HepG2 (cell line): Measurements from ENCODE around the gene CCND1. TPM values are rescaled to one million over a fixed set of nuclear protein-coding genes. Genes with fewer than 3 reads are reported as not detected.
A peak's percentile ranks its signal among the peaks of the same experiment; 100 is the strongest.

Source experiments
- ARID3A ChIP-seq: IDR thresholded peaks from 2 replicates; pipeline ENCODE4 v1.6.1; 2012; ENCODE audit warnings: low read depth, low read length, improper control_type of control experiment
- CSRNP2 ChIP-seq: sonication (generic); formaldehyde crosslinking; conservative IDR thresholded peaks from 2 replicates; pipeline ENCODE4 v1.8.0; 2022; ENCODE audit warnings: low read depth, missing genetic modification reagents
- FOXK1 ChIP-seq: sonication (generic); formaldehyde crosslinking; IDR thresholded peaks from 2 replicates; pipeline ENCODE4 v1.4.0; 2020; ENCODE audit warnings: low read depth, missing genetic modification reagents, borderline replicate concordance
- FOXO1 ChIP-seq: sonication (generic); formaldehyde crosslinking; IDR thresholded peaks from 2 replicates; pipeline ENCODE4 v1.4.0; 2020; ENCODE audit warnings: missing genetic modification reagents
- MTERF4 ChIP-seq: sonication (generic); formaldehyde crosslinking; IDR thresholded peaks from 2 replicates; pipeline ENCODE4 v1.8.0; 2023; ENCODE audit warnings: mild to moderate bottlenecking, missing genetic modification reagents
- PPARG ChIP-seq: conservative IDR thresholded peaks from 2 replicates; pipeline ENCODE4 v1.6.1; 2016; ENCODE audit warnings: missing biosample characterization, missing genetic modification reagents
- SETDB1 ChIP-seq: sonication (generic); formaldehyde crosslinking; IDR thresholded peaks from 2 replicates; pipeline ENCODE4 v1.5.1; 2020; ENCODE audit warnings: missing genetic modification reagents, mild to moderate bottlenecking, borderline replicate concordance
- TEAD3 ChIP-seq: optimal IDR thresholded peaks from 2 replicates; pipeline ENCODE3; 2016; ENCODE audit warnings: borderline replicate concordance
- YEATS2 ChIP-seq: sonication (generic); formaldehyde crosslinking; IDR thresholded peaks from 2 replicates; pipeline ENCODE4 v1.4.0; 2020; ENCODE audit warnings: missing genetic modification reagents, borderline replicate concordance
- ZKSCAN8 ChIP-seq: IDR thresholded peaks from 2 replicates; pipeline ENCODE4 v1.6.1; 2016; ENCODE audit warnings: borderline replicate concordance, missing genetic modification reagents, missing compliant biosample characterization
- ZNF446 ChIP-seq: sonication (generic); formaldehyde crosslinking; IDR thresholded peaks from 2 replicates; pipeline ENCODE4 v1.5.0; 2020; ENCODE audit warnings: mild to moderate bottlenecking, missing genetic modification reagents
- ZNF557 ChIP-seq: sonication (generic); formaldehyde crosslinking; IDR thresholded peaks from 2 replicates; pipeline ENCODE4 v1.4.0; 2020; ENCODE audit warnings: missing genetic modification reagents
- ZNF564 ChIP-seq: sonication (generic); formaldehyde crosslinking; IDR thresholded peaks from 2 replicates; pipeline ENCODE4 v1.8.1; 2023; ENCODE audit warnings: mild to moderate bottlenecking, missing genetic modification reagents
- ZNF614 ChIP-seq: IDR thresholded peaks from 2 replicates; pipeline ENCODE4 v1.6.1; 2018; ENCODE audit warnings: missing biosample characterization, missing genetic modification reagents, inconsistent platforms, borderline replicate concordance
- ZNF703 ChIP-seq: sonication (generic); formaldehyde crosslinking; IDR thresholded peaks from 2 replicates; pipeline ENCODE4 v1.5.1; 2020; ENCODE audit warnings: missing genetic modification reagents, mild to moderate bottlenecking, moderate library complexity, borderline replicate concordance
- ZNF766 ChIP-seq: sonication (generic); formaldehyde crosslinking; IDR thresholded peaks from 2 replicates; pipeline ENCODE4 v1.5.0; 2020; ENCODE audit warnings: missing genetic modification reagents, borderline replicate concordance
- ZNF878 ChIP-seq: sonication (generic); formaldehyde crosslinking; IDR thresholded peaks from 2 replicates; pipeline ENCODE4 v1.8.1; 2023; ENCODE audit warnings: mild to moderate bottlenecking, missing genetic modification reagents, moderate library complexity
- ZZZ3 ChIP-seq: sonication (generic); formaldehyde crosslinking; IDR thresholded peaks from 2 replicates; pipeline ENCODE4 v1.4.0; 2020; ENCODE audit warnings: missing genetic modification reagents, mild to moderate bottlenecking, borderline replicate concordance
- polyA plus RNA-seq, 8 experiments: library from polyadenylated mRNA; depleted of rRNA in 3 of 8; stranded (reverse) in 7 of 8; unstranded in 1 of 8; fragments of >200 nt; fragmentation: Illumina TruSeq in 4 of 8; extraction: Trizol in 4 of 8; gene quantifications; 2 replicates each; pipeline versions ENCODE4 v1.2.1 to v1.2.3, GENCODE V29; 2011 to 2016; ENCODE audit warnings: low read depth in 4 of 8, missing spikeins in 1 of 8, mixed read lengths in 1 of 8; ENCODE audit not compliant: insufficient read depth in 1 of 8
- total RNA-seq, 5 experiments: library from RNA; depleted of rRNA; stranded (reverse); fragments of >200 nt; fragmentation: Illumina TruSeq; extraction: Trizol; gene quantifications; 2 replicates each; pipeline ENCODE4 v1.2.3, GENCODE V29; 2016; ENCODE audit warnings: low read depth in 1 of 5
- TF ChIP-seq, protein P1 (sequence below): sonication (generic); formaldehyde crosslinking; IDR thresholded peaks from 2 replicates; pipeline ENCODE4 v1.4.0; 2020; ENCODE audit warnings: missing genetic modification reagents
- TF ChIP-seq, protein P2 (sequence below): IDR thresholded peaks from 2 replicates; pipeline ENCODE4 v1.6.1; 2016; ENCODE audit warnings: control low read depth
- TF ChIP-seq, protein P3 (sequence below): sonication (generic); formaldehyde crosslinking; conservative IDR thresholded peaks from 2 replicates; pipeline ENCODE4 v1.4.0; 2020; ENCODE audit warnings: missing genetic modification reagents

Gene CCND1
- total and polyA plus RNA-seq, 2 of the 13 experiments (the other 11 are each of a cell fraction or from before 2014, with no cell fraction given) = 107 to 136 TPM

DNA sequence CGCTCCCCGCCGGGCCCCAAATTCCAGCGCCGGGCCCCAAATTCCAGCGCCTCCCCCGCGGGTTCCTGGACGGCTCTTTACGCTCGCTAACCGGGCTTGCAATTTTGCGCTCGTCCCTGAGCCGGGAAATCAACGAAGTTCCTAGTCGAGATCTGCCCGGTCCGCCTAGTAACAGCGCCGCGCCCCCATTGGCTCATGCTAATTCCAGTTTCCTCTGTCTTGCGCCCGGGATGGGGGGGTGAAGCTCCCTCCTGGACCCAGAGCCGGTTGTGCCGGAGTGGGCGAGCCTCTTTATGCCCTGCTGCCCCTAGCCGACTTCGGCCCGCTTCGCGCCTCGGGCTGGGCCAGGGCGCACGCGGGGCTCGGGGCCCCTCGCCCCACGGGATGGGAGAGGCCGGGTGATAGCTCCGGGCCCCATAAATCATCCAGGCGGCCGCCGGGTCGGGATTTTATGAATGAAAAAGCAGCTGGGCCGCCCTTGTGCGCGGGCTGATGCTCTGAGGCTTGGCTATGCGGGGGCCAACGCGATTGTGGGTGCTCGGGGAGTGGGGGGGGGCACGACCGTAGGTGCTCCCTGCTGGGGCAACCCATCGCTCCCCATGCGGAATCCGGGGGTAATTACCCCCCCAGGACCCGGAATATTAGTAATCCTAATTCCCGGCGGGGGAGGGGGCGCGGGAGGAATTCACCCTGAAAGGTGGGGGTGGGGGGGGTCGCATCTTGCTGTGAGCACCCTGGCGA lies 1.8 kb upstream of the CCND1 start (continued):
- TF ChIP-seq MTERF4 (CRISPR knock-in tag) (peak; percentile 50; the same call in 1 of the 2 replicates), SETDB1 (CRISPR knock-in tag) (no peak), FOXO1 (no peak), ZNF766 (CRISPR knock-in tag) (0 out of 2 replicates have a peak, but pooled peaks have one; percentile 23), ZNF557 (CRISPR knock-in tag) (no peak), PPARG (no peak), ZNF703 (CRISPR knock-in tag) (no peak), YEATS2 (no peak), ZNF878 (CRISPR knock-in tag) (no peak), ZNF614 (no peak), ZNF564 (CRISPR knock-in tag) (no peak; the same call in 1 of the 2 replicates), CSRNP2 (no peak), ZZZ3 (CRISPR knock-in tag) (no peak), FOXK1 (CRISPR knock-in tag) (no peak), ZNF446 (CRISPR knock-in tag) (no peak), TEAD3 (peak; percentile 35), ARID3A (no peak), ZKSCAN8 (CRISPR knock-in tag) (no peak)
- TF ChIP-seq, protein P1, sequence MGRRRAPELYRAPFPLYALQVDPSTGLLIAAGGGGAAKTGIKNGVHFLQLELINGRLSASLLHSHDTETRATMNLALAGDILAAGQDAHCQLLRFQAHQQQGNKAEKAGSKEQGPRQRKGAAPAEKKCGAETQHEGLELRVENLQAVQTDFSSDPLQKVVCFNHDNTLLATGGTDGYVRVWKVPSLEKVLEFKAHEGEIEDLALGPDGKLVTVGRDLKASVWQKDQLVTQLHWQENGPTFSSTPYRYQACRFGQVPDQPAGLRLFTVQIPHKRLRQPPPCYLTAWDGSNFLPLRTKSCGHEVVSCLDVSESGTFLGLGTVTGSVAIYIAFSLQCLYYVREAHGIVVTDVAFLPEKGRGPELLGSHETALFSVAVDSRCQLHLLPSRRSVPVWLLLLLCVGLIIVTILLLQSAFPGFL (CRISPR knock-in tag) = no peak
- TF ChIP-seq, protein P2, sequence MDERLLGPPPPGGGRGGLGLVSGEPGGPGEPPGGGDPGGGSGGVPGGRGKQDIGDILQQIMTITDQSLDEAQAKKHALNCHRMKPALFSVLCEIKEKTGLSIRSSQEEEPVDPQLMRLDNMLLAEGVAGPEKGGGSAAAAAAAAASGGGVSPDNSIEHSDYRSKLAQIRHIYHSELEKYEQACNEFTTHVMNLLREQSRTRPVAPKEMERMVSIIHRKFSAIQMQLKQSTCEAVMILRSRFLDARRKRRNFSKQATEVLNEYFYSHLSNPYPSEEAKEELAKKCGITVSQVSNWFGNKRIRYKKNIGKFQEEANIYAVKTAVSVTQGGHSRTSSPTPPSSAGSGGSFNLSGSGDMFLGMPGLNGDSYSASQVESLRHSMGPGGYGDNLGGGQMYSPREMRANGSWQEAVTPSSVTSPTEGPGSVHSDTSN (CRISPR knock-in tag) = no peak
- TF ChIP-seq, protein P3, sequence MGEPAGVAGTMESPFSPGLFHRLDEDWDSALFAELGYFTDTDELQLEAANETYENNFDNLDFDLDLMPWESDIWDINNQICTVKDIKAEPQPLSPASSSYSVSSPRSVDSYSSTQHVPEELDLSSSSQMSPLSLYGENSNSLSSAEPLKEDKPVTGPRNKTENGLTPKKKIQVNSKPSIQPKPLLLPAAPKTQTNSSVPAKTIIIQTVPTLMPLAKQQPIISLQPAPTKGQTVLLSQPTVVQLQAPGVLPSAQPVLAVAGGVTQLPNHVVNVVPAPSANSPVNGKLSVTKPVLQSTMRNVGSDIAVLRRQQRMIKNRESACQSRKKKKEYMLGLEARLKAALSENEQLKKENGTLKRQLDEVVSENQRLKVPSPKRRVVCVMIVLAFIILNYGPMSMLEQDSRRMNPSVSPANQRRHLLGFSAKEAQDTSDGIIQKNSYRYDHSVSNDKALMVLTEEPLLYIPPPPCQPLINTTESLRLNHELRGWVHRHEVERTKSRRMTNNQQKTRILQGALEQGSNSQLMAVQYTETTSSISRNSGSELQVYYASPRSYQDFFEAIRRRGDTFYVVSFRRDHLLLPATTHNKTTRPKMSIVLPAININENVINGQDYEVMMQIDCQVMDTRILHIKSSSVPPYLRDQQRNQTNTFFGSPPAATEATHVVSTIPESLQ (CRISPR knock-in tag) = no peak
